ENCODE data around the gene VGLL3.

The VGLL3 gene

DNA sequence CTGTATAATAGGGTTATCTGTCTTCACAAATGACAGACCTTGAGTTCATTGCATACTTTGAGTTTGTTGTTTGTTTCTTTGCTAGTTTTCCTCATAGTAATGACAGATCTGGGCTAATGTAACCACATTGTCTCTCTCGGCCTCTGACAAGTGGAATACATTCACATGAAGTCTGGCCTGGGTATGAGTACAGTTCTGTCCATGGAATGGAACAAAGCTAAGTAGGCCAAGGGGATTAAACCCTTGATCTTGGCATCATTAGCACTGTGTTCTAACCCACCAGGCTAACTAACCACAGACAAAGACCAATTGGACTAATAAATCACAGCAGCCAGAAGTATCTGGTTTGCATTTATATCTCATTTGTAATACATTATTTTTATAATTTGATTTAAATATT is 7.6 kb upstream of the VGLL3 start:
- H3K36me3 ChIP-seq (replicated peaks), result no peaks in the 10 kb centered on the region
- in situ Hi-C loops (cut with MboI; ENCODE audit: low sequenced_read_pairs), result loop anchor here (25.0 kb wide), 1 partner anchor 211 kb away; no protein-coding TSS in a partner anchor
- H3K4me3 ChIP-seq, result no peak overlapping the region

GRCh38 chr3:86996261-86996955 is 5.5 kb upstream of the VGLL3 start:
- Histone ChIP-seq H3K4me1 (peaks cover 4% of the 10 kb centered on the region), H3K9me3 (no peaks in the 10 kb centered on the region), H3K4me3 (no peak overlapping the region), H3K36me3 (replicated peaks) (no peaks in the 10 kb centered on the region), H3K27me3 (ENCODE audit: low read depth) (no peaks in the 10 kb centered on the region)
- no peak for DNase-seq (ENCODE audit: low spot score in 2 of 2)
- in situ Hi-C loops (cut with MboI; ENCODE audit: low sequenced_read_pairs), result loop anchor here (25.0 kb wide), 1 partner anchor 209 kb away; no protein-coding TSS in a partner anchor

More for the DNA sequence above, 7.6 kb upstream of the VGLL3 start:
- Histone ChIP-seq H3K27me3 (ENCODE audit: low read depth) (no peaks in the 10 kb centered on the region), H3K4me1 (no peaks in the 10 kb centered on the region), H3K9me3 (no peaks in the 10 kb centered on the region)
- no peak for DNase-seq (ENCODE audit: low spot score in 2 of 2)

GRCh38 chr3:86995537-86995936 is 4.6 kb upstream of the VGLL3 start:
- Histone ChIP-seq H3K36me3 (replicated peaks) (no peaks in the 10 kb centered on the region), H3K4me1 (peaks cover 5% of the 10 kb centered on the region), H3K9me3 (no peaks in the 10 kb centered on the region), H3K27me3 (ENCODE audit: low read depth) (no peaks in the 10 kb centered on the region), H3K4me3 (no peak overlapping the region)
- DNase-seq (ENCODE audit: low spot score in 2 of 2), result no peak
- in situ Hi-C loops (cut with MboI; ENCODE audit: low sequenced_read_pairs), result loop anchor here (25.0 kb wide), 1 partner anchor 208 kb away; no protein-coding TSS in a partner anchor

DNA sequence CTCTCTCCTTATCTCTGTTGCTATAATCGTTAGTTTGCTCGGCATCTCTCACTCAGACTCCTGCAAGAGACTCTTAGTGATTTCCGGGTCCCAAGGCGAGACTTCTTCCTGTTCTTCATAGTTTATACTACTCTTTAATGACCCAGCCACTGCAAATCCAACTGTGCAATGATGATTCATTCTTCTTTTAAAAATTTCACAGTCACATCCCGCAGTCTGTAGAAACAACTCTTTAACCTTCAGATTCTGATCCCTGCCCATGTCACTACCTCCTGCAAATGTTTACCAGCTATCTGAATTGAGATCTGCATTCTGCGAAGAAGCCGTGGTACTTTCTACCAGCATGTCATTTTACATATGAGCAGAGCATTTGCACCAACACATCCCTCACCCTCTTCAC is 2.8 kb upstream of the VGLL3 start:
- Histone ChIP-seq H3K4me3 (no peak overlapping the region), H3K36me3 (replicated peaks) (no peaks in the 10 kb centered on the region), H3K4me1 (peaks cover 10% of the 10 kb centered on the region), H3K27me3 (ENCODE audit: low read depth) (no peaks in the 10 kb centered on the region), H3K9me3 (no peaks in the 10 kb centered on the region)
- no peak for DNase-seq (ENCODE audit: low spot score in 2 of 2)
- in situ Hi-C loops (cut with MboI; ENCODE audit: low sequenced_read_pairs), result loop anchor here (25.0 kb wide), 1 partner anchor 206 kb away; no protein-coding TSS in a partner anchor

DNA sequence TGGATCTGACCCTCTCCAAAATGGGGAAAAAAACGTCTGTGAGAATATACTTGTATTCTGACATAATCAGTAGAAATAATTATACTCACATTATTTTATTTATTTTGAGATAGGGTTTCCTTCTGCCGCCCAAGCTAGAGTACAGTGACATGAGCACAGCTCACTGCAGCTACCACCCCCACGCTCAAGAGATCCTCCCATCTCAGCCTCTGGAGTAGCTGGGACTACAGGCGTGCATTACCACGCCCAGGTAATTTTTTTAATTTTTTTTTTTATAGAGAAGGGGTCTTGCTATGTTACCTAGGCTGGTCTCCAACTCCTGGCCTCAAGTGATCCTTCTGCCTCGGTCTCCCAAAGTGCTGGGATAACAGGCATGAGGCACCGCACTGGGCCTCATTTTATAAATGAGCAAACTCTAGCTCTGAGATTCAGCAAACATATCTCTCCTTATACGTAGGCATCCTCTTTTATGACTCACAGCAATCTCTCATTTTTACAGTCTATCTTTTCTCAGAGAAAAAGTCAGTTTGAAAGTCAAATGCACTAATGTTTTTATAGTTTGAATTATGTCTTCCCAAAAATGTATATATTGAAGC is 989 bp upstream of the VGLL3 start:
- Histone ChIP-seq H3K4me3 (peak overlapping the region; percentile 65), H3K9me3 (no peaks in the 10 kb centered on the region), H3K27me3 (ENCODE audit: low read depth) (no peaks in the 10 kb centered on the region), H3K36me3 (replicated peaks) (no peaks in the 10 kb centered on the region; the same call in 1 of the 2 replicates), H3K4me1 (peaks cover 11% of the 10 kb centered on the region)
- DNase-seq (ENCODE audit: low spot score in 2 of 2), result no peak
- in situ Hi-C loops (cut with MboI; ENCODE audit: low sequenced_read_pairs), result loop anchor here (25.0 kb wide), 1 partner anchor 205 kb away; no protein-coding TSS in a partner anchor

DNA sequence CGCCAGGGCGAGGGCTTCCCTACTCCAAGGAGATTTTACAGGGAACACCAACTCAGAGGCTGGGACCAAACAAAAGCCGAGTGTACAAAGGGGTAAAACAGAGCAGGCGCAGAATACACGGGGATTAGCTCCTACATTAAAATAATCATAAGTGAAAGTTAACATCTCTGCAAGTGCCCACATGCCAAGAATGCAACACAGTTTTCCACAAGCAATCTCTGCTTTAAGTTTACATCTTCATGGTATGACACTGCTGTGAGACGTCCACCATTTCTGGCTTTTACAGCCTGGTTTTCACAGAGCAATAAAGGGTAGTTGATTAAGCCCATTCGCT is 500 bp upstream of the VGLL3 start:
- in situ Hi-C loops (cut with MboI; ENCODE audit: low sequenced_read_pairs), result loop anchor here (25.0 kb wide), 1 partner anchor 204 kb away; no protein-coding TSS in a partner anchor

DNA sequence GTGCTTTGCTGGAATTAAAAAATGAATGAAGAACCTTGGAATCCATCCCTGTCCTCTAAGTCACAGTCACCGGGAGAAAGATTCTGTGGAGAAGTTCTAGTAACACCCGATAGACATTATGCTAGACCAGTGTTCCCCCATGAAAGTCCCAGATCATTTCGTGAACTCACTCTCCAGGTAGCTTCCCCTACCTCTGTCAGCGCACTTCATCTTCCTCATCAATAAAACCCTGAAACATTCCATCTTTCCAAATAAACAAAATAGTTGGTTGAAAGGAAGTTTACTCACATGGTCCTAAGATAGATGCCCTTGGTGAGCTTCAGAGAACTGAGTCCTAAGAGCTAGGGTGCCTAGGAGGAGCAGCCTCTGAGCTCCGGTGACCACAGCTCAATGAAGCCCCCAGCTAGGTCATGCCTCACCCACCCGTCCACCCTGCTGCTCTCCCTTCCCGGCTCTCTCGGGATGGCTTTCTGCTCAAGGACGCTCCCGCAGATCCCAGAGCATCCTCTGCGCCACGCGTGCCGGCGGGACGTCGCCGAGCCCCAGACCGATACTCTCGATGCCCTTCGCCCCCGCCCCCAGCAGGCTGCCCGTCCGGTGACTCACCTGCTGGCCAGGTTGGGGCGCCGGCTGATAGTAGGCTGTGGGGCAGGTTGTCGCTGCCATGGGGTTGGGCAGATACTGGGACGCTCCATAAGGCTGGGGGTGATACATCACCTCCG is 776 bp downstream of the VGLL3 start:
- Histone ChIP-seq H3K9me3 (no peaks in the 10 kb centered on the region), H3K27me3 (ENCODE audit: low read depth) (no peaks in the 10 kb centered on the region), H3K36me3 (replicated peaks) (no peaks in the 10 kb centered on the region; the same call in 1 of the 2 replicates), H3K4me3 (peak overlapping the region; percentile 65), H3K4me1 (peaks cover 15% of the 10 kb centered on the region)
- in situ Hi-C loops (cut with MboI; ENCODE audit: low sequenced_read_pairs), result loop anchor here (25.0 kb wide), 1 partner anchor 203 kb away; no protein-coding TSS in a partner anchor
- peak in 1 of 2 experiments; percentile 50 for DNase-seq (ENCODE audit: low spot score in 2 of 2)

More for the DNA sequence above, 500 bp upstream of the VGLL3 start:
- no peaks in the 10 kb centered on the region for H3K27me3 ChIP-seq (ENCODE audit: low read depth)
- H3K4me3 ChIP-seq, result peak overlapping the region; percentile 65
- no peak for DNase-seq (ENCODE audit: low spot score in 2 of 2)
- H3K4me1 ChIP-seq, result peaks cover 15% of the 10 kb centered on the region
- no peaks in the 10 kb centered on the region; the same call in 1 of the 2 replicates for H3K36me3 ChIP-seq (replicated peaks)
- H3K9me3 ChIP-seq, result no peaks in the 10 kb centered on the region

- in situ Hi-C loops (cut with MboI; ENCODE audit: low sequenced_read_pairs), result loop anchor here (25.0 kb wide), 1 partner anchor 202 kb away; no protein-coding TSS in a partner anchor
These were observed 1.3 kb downstream of the VGLL3 start for GRCh38 chr3:86989611-86990010.

DNA sequence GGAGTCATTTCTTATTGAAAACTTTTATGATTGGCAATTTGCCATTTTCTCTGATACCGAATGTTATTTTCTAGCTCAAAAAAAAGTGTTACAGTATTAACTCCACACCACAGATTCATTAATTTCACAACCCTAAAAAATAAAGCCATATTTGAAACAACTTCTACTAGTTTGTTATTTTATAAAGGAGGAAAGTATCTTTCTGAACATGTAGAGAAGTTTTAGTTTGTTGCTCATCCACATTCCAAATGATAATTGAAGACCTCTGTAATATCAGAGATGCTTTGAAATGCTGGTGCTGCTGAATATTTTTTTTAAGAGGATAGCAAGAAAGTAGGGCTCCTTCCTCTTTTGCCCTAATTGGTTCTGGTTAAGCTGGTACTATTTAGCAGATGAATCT is 1.9 kb downstream of the VGLL3 start:
- in situ Hi-C loops (cut with MboI; ENCODE audit: low sequenced_read_pairs), result loop anchor here (25.0 kb wide), 1 partner anchor 202 kb away; no protein-coding TSS in a partner anchor
- DNase-seq (ENCODE audit: low spot score in 2 of 2), result no peak
- no peaks in the 10 kb centered on the region; the same call in 1 of the 2 replicates for H3K36me3 ChIP-seq (replicated peaks)
- H3K27me3 ChIP-seq (ENCODE audit: low read depth), result no peaks in the 10 kb centered on the region
- peaks cover 15% of the 10 kb centered on the region for H3K4me1 ChIP-seq
- no peak overlapping the region for H3K4me3 ChIP-seq
- no peaks in the 10 kb centered on the region for H3K9me3 ChIP-seq

More at GRCh38 chr3:86989611-86990010, 1.3 kb downstream of the VGLL3 start:
- Histone ChIP-seq H3K36me3 (replicated peaks) (no peaks in the 10 kb centered on the region; the same call in 1 of the 2 replicates), H3K4me3 (peak overlapping the region; percentile 65), H3K9me3 (no peaks in the 10 kb centered on the region), H3K27me3 (ENCODE audit: low read depth) (no peaks in the 10 kb centered on the region), H3K4me1 (peaks cover 15% of the 10 kb centered on the region)
- no peak for DNase-seq (ENCODE audit: low spot score in 2 of 2)

DNA sequence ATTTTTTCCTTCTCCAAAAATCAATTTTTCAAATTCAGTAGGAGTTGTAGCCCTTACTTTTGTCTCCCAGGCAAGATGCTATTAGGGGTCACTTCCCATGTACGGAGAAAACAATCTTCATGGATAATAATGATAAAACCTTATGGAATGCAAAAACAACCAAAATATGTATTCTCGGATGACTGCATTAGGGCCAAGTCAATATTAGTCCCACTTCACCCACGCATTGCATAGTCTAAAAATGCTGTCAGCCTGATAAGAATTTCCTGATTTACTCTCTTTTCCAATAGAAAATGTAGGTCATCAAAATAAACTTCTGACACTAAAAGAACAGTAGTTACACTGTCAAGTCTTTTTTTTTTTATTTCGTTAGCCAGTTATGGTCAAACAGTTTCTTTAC is 2.7 kb downstream of the VGLL3 start:
- no peak for DNase-seq (ENCODE audit: low spot score in 2 of 2)
- peaks cover 15% of the 10 kb centered on the region for H3K4me1 ChIP-seq
- H3K9me3 ChIP-seq, result no peaks in the 10 kb centered on the region
- in situ Hi-C loops (cut with MboI; ENCODE audit: low sequenced_read_pairs), result loop anchor here (25.0 kb wide), 1 partner anchor 201 kb away; no protein-coding TSS in a partner anchor
- H3K4me3 ChIP-seq, result no peak overlapping the region
- no peaks in the 10 kb centered on the region for H3K27me3 ChIP-seq (ENCODE audit: low read depth)
- no peaks in the 10 kb centered on the region; the same call in 1 of the 2 replicates for H3K36me3 ChIP-seq (replicated peaks)

- Histone ChIP-seq H3K4me3 (no peak overlapping the region), H3K27me3 (ENCODE audit: low read depth) (no peaks in the 10 kb centered on the region), H3K9me3 (no peaks in the 10 kb centered on the region), H3K36me3 (replicated peaks) (no peaks in the 10 kb centered on the region; the same call in 1 of the 2 replicates), H3K4me1 (peaks cover 23% of the 10 kb centered on the region)
- DNase-seq (ENCODE audit: low spot score in 2 of 2), result no peak
- in situ Hi-C loops (cut with MboI; ENCODE audit: low sequenced_read_pairs), result loop anchor here (25.0 kb wide), 1 partner anchor 200 kb away; no protein-coding TSS in a partner anchor
These were observed 3.6 kb downstream of the VGLL3 start for GRCh38 chr3:86987421-86987715.

- Histone ChIP-seq H3K4me1 (peaks cover 23% of the 10 kb centered on the region), H3K4me3 (no peak overlapping the region), H3K36me3 (replicated peaks) (no peaks in the 10 kb centered on the region; the same call in 1 of the 2 replicates), H3K27me3 (ENCODE audit: low read depth) (no peaks in the 10 kb centered on the region), H3K9me3 (no peaks in the 10 kb centered on the region)
- in situ Hi-C loops (cut with MboI; ENCODE audit: low sequenced_read_pairs), result loop anchor here (25.0 kb wide), 1 partner anchor 200 kb away; no protein-coding TSS in a partner anchor
- no peak for DNase-seq (ENCODE audit: low spot score in 2 of 2)
These were observed 4.1 kb downstream of the VGLL3 start for GRCh38 chr3:86986671-86987420.
